ENCODE measurements around the gene GOLGB1. TPM values are rescaled to one million over a fixed set of nuclear protein-coding genes. Genes with fewer than 3 reads are reported as not detected.

Gene GOLGB1
- total and polyA plus RNA-seq, 4 donors, result 10.1 to 58.8 (median 33.0) TPM

GRCh38 chr3:121670676-121671075 is 78.9 kb downstream of the GOLGB1 start (continued):
- TF ChIP-seq ZBTB33 (IDR thresholded peaks at IDR 0.05) (no peak), FOXA2 (IDR thresholded peaks at IDR 0.05) (no peak), YY1 (IDR thresholded peaks at IDR 0.05) (no peak), HNF4G (IDR thresholded peaks at IDR 0.05) (no peak), SP1 (IDR thresholded peaks at IDR 0.05) (no peak), RAD21 (IDR thresholded peaks at IDR 0.05) (no peak), HNF4A (conservative IDR thresholded peaks at IDR 0.05) (no peak), FOXA1 (IDR thresholded peaks at IDR 0.05) (no peak), EGR1 (IDR thresholded peaks at IDR 0.05; ENCODE audit: low read depth in 2 of 2) (no peak), JUND (IDR thresholded peaks at IDR 0.05) (no peak), RXRA (IDR thresholded peaks at IDR 0.05) (no peak)

- Histone ChIP-seq H3K9ac (ENCODE audit: low read depth in 1 of 2, low read length in 2 of 2) (no peak overlapping the region), H3K27me3 (ENCODE audit: control insufficient read depth in 4 of 4, insufficient read depth in 4 of 4, low read length in 3 of 4) (no peaks in the 10 kb centered on the region), H3K36me3 (ENCODE audit: control insufficient read depth in 4 of 4, insufficient read depth in 3 of 4, low read depth in 1 of 4, low read length in 3 of 4) (peaks cover 11 to 80% (median 62%) of the 10 kb centered on the region in 4 donors), H3K4me3 (ENCODE audit: low read depth in 1 of 3, low read length in 3 of 3) (no peak overlapping the region), H3K9me3 (ENCODE audit: control insufficient read depth in 4 of 4, low read length in 3 of 4) (no peaks in the 10 kb centered on the region), H3K4me1 (ENCODE audit: control insufficient read depth in 4 of 4, insufficient read depth in 4 of 4, low read length in 3 of 4) (no peaks in the 10 kb centered on the region), H3K27ac (ENCODE audit: low read depth in 1 of 2, low read length in 2 of 2) (no peak overlapping the region)
- DNase-seq (ENCODE audit: low spot score), result no peak
- 83% methylated on average over 4 of the region's 4 CpGs for whole genome bisulfite sequencing
- no peak for TF ChIP-seq RXRA (IDR thresholded peaks at IDR 0.05)
- no peak for TF ChIP-seq MAX (IDR thresholded peaks at IDR 0.05)
- no peak for TF ChIP-seq HNF4A (conservative IDR thresholded peaks at IDR 0.05)
These were observed 82.2 kb downstream of the GOLGB1 start for GRCh38 chr3:121667333-121667732.

- peaks cover 11 to 70% (median 59%) of the 10 kb centered on the region in 4 donors for H3K36me3 ChIP-seq (ENCODE audit: control insufficient read depth in 4 of 4, insufficient read depth in 3 of 4, low read depth in 1 of 4, low read length in 3 of 4)
- H3K4me1 ChIP-seq (ENCODE audit: control insufficient read depth in 4 of 4, insufficient read depth in 4 of 4, low read length in 3 of 4), result no peaks in the 10 kb centered on the region
- 90% methylated on average over 2 of the region's 2 CpGs for WGBS
- no peak overlapping the region for H3K4me3 ChIP-seq (ENCODE audit: low read depth in 1 of 3, low read length in 3 of 3)
- no peak overlapping the region for H3K27ac ChIP-seq (ENCODE audit: low read depth in 1 of 2, low read length in 2 of 2)
- H3K9ac ChIP-seq (ENCODE audit: low read depth in 1 of 2, low read length in 2 of 2), result no peak overlapping the region
- H3K27me3 ChIP-seq (ENCODE audit: control insufficient read depth in 4 of 4, insufficient read depth in 4 of 4, low read length in 3 of 4), result no peaks in the 10 kb centered on the region
- no peak for TF ChIP-seq RAD21 (IDR thresholded peaks at IDR 0.05)
- no peak for TF ChIP-seq RXRA (IDR thresholded peaks at IDR 0.05)
- no peak for TF ChIP-seq TAF1 (conservative IDR thresholded peaks at IDR 0.05)
- no peak for TF ChIP-seq CTCF (IDR thresholded peaks at IDR 0.05; ENCODE audit: low read depth, low read length, missing input control)
- no peak for TF ChIP-seq GABPA (IDR thresholded peaks at IDR 0.05 in 1 of 2, conservative IDR thresholded peaks at IDR 0.05 in 1 of 2)
- no peak for TF ChIP-seq ATF3 (IDR thresholded peaks at IDR 0.05)
- TF ChIP-seq FOXA1 (IDR thresholded peaks at IDR 0.05), result no peak
- no peak for TF ChIP-seq SP1 (IDR thresholded peaks at IDR 0.05)
- TF ChIP-seq NR2F2 (IDR thresholded peaks at IDR 0.05), result no peak
- no peaks in the 10 kb centered on the region for H3K9me3 ChIP-seq (ENCODE audit: control insufficient read depth in 4 of 4, low read length in 3 of 4)
- DNase-seq (ENCODE audit: low spot score), result no peak
These were observed 84.1 kb downstream of the GOLGB1 start for GRCh38 chr3:121665488-121665887.
